GM21619 (cell line): Measurements from ENCODE around the gene IL17C.
A peak's percentile ranks its signal among the peaks of the same experiment; 100 is the strongest.

Source experiments
- ATAC-seq: cut with Tn5 transposase; IDR thresholded peaks from one replicate; pipeline ENCODE4 v1.9.1; 2021; ENCODE audit not compliant: unreplicated experiment

The IL17C gene

GRCh38 chr16:88681709-88682451 is 43.5 kb downstream of the IL17C start:
- ATAC-seq, result peak; percentile 66

DNA sequence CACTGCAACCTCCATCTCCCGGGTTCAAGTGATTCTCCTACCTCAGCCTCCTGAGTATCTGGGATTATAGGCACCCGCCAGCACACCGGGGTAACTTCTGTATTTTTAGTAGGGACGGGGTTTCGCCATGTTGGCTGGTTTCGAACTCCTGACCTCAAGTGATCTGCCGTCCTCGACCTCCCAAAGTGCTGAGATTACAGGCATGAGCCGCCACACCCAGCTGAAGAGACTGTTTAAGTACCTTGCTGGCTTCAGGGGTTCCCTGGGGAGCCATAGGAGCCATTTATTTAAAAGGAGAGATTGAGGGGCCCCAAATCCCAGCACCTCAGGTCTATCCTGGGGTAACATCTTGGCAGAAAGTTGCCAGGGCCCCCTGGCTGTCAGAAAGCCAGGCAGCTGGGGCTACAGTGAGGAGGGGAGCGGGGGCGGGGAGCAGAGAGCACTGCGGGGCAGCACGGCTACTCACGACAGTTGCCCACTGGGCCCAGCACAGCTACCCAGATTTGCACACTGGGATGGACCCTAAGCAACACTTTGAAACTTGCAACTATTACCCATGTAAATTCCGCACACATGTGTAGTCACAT is 46.3 kb downstream of the IL17C start:
- no peak for ATAC-seq

- ATAC-seq, result no peak
These were observed 47.0 kb downstream of the IL17C start for GRCh38 chr16:88685156-88686061.

DNA sequence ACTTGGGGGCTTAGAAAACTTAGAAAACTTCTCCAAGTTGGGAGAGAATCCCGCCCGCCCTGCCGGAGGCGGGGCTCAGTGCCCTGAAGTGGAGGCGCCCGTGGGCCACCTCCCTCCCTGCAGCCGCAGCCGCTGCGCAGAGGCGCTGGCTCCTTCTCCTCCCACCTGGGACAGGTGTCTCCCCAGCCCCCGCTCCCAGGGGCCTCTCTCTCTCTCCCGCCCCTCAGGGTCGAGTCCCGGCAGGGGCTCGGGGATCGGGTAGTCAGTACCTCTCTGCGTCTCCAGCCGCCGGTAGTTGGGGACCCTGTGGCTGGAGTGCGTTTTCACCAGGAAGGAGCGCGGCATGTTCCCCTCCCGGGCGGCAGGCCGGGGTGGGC is 47.7 kb downstream of the IL17C start:
- ATAC-seq, result peak; percentile 8

DNA sequence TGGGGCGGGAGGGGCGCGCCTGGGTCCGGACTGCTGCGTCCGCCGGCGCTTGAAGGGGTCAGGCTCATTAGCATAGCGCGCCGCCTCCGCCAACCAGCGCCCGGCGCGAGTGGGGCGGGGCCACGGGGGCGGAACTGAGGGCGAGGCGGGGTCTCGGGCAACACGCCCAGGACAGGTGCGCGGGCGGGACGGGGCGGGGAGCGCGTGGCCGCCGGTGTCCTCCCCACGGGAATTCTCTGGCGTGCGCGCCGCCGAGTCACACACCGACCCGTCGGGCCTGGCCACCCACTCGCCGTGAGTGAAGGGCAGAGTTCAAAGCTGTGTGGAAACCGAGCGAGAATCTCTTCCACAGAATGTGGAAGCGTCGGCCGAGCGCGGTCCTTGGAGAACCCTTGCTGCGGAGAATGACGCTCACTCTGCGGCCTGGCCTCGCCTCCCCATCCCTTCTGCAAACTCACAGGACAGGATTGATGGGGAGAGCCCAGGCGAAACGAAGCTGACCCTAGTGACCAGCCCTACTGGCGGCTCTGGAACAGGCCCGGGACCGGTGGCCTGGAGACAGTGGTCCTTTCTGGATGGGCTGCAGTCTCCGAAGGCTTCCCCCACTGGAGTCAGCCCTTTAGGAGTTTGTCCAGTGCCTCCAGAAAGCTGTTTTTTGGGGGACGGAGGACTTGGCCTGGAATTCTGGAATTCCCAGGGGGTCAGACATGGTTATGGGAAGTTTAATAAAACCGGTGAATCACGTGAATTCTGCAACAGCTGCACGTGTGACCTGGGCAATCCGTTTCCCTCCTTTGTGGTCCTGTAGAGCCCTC is 48.3 kb downstream of the IL17C start, which contains the start of gene SNAI3:
SNAI3 (minus strand) TSS at position 69 of the 815 bp plus-strand sequence. CDS start 101 bp downstream, outside the sequence.
- peak; percentile 63 for ATAC-seq

DNA sequence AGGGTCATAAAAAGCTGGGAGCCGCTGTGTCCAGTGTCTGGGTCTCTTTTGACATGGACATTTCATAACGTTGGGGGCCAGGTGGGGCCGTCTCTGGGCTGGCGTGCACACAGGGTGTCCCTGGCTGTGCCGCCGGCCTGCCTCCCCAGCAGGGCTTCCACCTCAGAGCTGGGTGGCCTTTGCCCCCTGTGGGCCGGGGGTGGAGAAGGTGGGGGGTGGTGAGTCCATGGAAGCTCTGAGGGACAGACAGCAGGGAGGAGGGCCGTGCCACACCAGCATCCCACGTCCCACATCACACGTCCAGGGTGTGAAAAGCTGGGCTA is 48.8 kb downstream of the IL17C start:
- ATAC-seq, result no peak

GRCh38 chr16:88687676-88688012 is 49.3 kb downstream of the IL17C start:
- no peak for ATAC-seq

DNA sequence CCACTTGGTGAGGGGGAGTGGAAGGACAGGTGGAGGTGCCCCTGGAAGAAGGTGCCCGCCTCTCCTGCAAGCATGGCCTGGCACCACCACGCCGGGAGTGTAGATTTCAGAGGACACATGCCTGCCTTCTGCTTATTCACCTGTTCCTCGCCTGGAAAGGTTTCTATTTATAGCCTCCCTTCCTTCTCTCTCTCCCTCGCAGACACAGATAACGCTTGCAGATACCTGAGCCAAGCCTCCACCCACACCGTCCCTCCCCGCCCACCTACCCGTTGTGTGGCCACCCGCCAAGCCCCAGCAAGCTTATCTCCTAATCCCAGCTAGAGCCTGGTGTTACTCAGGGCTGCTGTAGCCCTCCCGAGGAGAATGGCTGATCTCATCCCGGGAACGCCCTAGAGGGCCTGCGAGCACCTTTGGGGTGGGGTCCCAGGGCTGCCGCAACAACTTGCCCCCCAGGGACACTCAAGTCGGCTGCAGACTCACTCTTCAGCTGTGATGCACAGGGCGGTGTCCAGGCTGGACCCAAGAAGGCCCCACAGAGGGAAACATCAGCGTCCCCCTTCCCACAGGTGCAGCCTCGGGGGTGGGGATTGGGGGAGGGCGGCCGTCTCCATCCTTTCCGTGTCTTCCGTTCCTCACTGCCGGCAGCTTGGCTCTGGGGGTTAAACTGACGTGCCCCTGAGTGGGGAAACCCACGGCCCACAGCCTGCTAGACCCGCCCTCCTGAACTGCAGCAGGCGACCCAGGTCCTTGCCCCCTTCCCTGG is 49.8 kb downstream of the IL17C start:
- no peak for ATAC-seq
